Effector memory CD8-positive, alpha-beta T cell (primary cell): ENCODE results near the gene RUNDC1.

ENCODE experiments used
- ATAC-seq: fragments of 150-1000 bp; cut with Tn5 transposase; replicated peaks from 2 replicates; pipeline ENCODE4 v1.10.0; 2021; ENCODE audit warnings: mild to moderate bottlenecking, moderate library complexity
- DNase-seq, 3 experiments: peaks; one replicate each; pipeline ENCODE4 v3.0.0; 2021
- H3K27ac Mint-ChIP-seq, 2 donors: one replicate each; pipeline ENCODE4 v1.8.0; 2022; ENCODE audit warnings: mild to moderate bottlenecking in 2 of 2, mixed read lengths in 2 of 2, moderate library complexity in 2 of 2
- H3K27me3 Mint-ChIP-seq, 2 donors: one replicate each; pipeline ENCODE4 v1.8.0; 2022; ENCODE audit warnings: mixed read lengths in 2 of 2
- H3K36me3 Mint-ChIP-seq: one replicate; pipeline ENCODE4 v1.8.0; 2022; ENCODE audit warnings: mild to moderate bottlenecking, moderate library complexity, mixed read lengths; ENCODE audit not compliant: insufficient read depth
- H3K4me1 Mint-ChIP-seq, 2 donors: one replicate each; pipeline ENCODE4 v1.8.0; 2022; ENCODE audit warnings: low read depth in 2 of 2, mixed read lengths in 2 of 2
- H3K4me3 Mint-ChIP-seq, 2 donors: one replicate each; pipeline ENCODE4 v1.8.0; 2022; ENCODE audit warnings: mild to moderate bottlenecking in 2 of 2, mixed read lengths in 2 of 2, moderate library complexity in 2 of 2
- H3K9me3 Mint-ChIP-seq, 2 donors: one replicate each; pipeline ENCODE4 v1.8.0; 2022; ENCODE audit warnings: mixed read lengths in 2 of 2

The RUNDC1 gene

GRCh38 chr17:43027091-43028032, 47.0 kb downstream of the RUNDC1 start:
- ATAC-seq: no peak
- H3K4me3 Mint-ChIP-seq: no peak overlapping the region
- H3K4me1 Mint-ChIP-seq: peaks cover 12 to 13% of the 10 kb centered on the region in 2 donors
- no peaks in the 10 kb centered on the region for H3K27me3 Mint-ChIP-seq
- no peaks in the 10 kb centered on the region for H3K9me3 Mint-ChIP-seq
- DNase-seq: no peak
- H3K36me3 Mint-ChIP-seq: peaks cover 8% of the 10 kb centered on the region
- no peak overlapping the region for H3K27ac Mint-ChIP-seq

- no peak overlapping the region for H3K27ac Mint-ChIP-seq
- H3K9me3 Mint-ChIP-seq: no peaks in the 10 kb centered on the region
- H3K27me3 Mint-ChIP-seq: no peaks in the 10 kb centered on the region
- peaks cover 11 to 13% of the 10 kb centered on the region in 2 donors for H3K4me1 Mint-ChIP-seq
- no peak for ATAC-seq
- no peak overlapping the region for H3K4me3 Mint-ChIP-seq
- H3K36me3 Mint-ChIP-seq: peaks cover 8% of the 10 kb centered on the region
- no peak for DNase-seq
Observed at GRCh38 chr17:43028221-43028861, 48.0 kb downstream of the RUNDC1 start.

DNA sequence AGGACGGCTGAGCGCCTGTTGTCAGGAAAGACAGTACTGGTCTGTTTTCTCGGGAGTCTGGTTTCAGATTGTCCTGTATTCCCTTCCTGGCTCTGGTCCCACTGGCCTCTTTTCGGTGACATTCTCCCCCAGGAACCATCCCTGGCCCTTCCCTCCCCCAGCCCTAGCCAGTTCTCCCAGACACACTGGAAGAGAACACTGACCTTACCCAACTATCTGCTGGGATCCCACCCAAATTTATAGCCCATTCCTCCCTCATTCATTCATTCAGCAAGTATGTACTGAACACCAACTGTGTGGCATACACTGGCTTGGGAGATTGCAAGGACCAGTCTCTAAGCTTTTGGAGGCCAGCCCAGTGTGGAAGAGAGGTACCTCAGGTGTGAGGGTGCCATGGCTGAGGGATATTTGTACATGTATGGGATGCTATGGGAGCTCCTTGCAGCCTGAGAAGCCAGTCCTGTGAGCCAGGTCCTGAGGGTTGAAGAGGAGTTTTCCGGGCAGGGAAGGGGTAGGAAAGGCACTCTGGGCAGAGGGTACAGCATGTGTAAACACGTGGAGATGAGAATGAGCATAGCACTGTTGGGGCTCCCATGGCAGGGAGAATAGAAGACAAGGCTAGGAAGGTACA, 49.9 kb downstream of the RUNDC1 start:
- H3K27ac Mint-ChIP-seq: peak overlapping the region in 1 of 2 donors; percentile 6
- no peak overlapping the region for H3K4me3 Mint-ChIP-seq
- peaks cover 3 to 4% of the 10 kb centered on the region in 2 donors for H3K4me1 Mint-ChIP-seq
- DNase-seq (no peak), ATAC-seq (no peak)
- no peaks in the 10 kb centered on the region for H3K9me3 Mint-ChIP-seq
- no peaks in the 10 kb centered on the region for H3K27me3 Mint-ChIP-seq
- no peaks in the 10 kb centered on the region for H3K36me3 Mint-ChIP-seq

- no peak for ATAC-seq
- H3K36me3 Mint-ChIP-seq: no peaks in the 10 kb centered on the region
Observed at GRCh38 chr17:43031666-43032065, 51.3 kb downstream of the RUNDC1 start.

GRCh38 chr17:43033948-43034881, 53.9 kb downstream of the RUNDC1 start:
- H3K27ac Mint-ChIP-seq: no peak overlapping the region
- ATAC-seq (no peak), DNase-seq (no peak)
- peaks cover under 1% of the 10 kb centered on the region for H3K36me3 Mint-ChIP-seq
- H3K4me1 Mint-ChIP-seq: no peaks in the 10 kb centered on the region
- no peaks in the 10 kb centered on the region for H3K27me3 Mint-ChIP-seq
- no peak overlapping the region for H3K4me3 Mint-ChIP-seq
- no peaks in the 10 kb centered on the region for H3K9me3 Mint-ChIP-seq

More at GRCh38 chr17:43031666-43032065, 51.3 kb downstream of the RUNDC1 start:
- Mint-ChIP-seq H3K4me3 (no peak overlapping the region), H3K27me3 (no peaks in the 10 kb centered on the region), H3K9me3 (no peaks in the 10 kb centered on the region), H3K27ac (no peak overlapping the region), H3K4me1 (no peaks in the 10 kb centered on the region)
- no peak for DNase-seq

GRCh38 chr17:43034894-43035293, 54.5 kb downstream of the RUNDC1 start:
- H3K27me3 Mint-ChIP-seq: no peaks in the 10 kb centered on the region
- no peak for ATAC-seq
- DNase-seq: no peak
- H3K9me3 Mint-ChIP-seq: no peaks in the 10 kb centered on the region
- H3K4me1 Mint-ChIP-seq: no peaks in the 10 kb centered on the region
- no peak overlapping the region for H3K4me3 Mint-ChIP-seq
- H3K27ac Mint-ChIP-seq: no peak overlapping the region
- H3K36me3 Mint-ChIP-seq: peaks cover 4% of the 10 kb centered on the region

DNA sequence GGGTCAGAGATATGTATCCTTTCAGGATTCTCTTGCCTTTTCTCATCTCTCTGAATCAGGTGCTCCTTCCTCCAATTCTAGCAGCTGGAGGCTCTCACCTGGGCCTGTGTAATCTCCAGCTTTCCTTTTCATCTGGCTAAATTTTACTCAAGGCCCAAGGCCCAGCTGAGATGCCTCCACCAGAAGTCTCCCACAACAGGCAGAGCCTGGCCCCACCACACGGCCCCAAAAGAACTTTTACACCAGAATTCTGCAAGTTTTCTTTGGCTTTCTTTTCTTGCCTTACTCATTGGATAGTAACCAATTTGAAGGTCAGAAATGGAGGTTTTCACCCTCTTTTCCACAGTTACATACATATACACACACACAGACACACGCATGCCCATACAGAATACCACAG, 59.3 kb downstream of the RUNDC1 start:
- no peak for DNase-seq
- Mint-ChIP-seq H3K4me3 (no peak overlapping the region), H3K4me1 (no peaks in the 10 kb centered on the region), H3K9me3 (no peaks in the 10 kb centered on the region), H3K36me3 (peaks cover 4% of the 10 kb centered on the region), H3K27me3 (no peaks in the 10 kb centered on the region), H3K27ac (no peak overlapping the region)
- ATAC-seq: no peak

DNA sequence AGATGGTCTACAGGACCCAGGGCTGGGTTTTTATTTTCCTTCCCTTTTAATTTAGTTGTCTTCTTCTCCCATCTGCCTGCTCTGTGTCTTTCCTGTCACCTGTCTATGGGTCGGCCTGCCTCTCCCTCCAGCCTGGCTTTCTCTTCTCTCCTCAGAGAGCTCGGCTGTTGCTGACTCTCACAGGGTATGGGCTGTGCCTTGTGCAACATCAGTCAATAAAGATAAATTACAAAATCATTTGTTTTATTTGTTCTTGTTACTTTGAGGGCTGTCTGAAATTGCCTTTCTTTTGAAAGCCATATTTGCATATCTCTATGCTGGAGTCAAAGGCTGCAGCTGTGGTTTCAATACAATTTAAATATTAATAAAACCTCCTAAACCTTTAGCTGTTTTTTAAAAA, 60.3 kb downstream of the RUNDC1 start:
- Mint-ChIP-seq H3K27me3 (no peaks in the 10 kb centered on the region), H3K36me3 (peaks cover 4% of the 10 kb centered on the region), H3K4me3 (no peak overlapping the region), H3K9me3 (no peaks in the 10 kb centered on the region), H3K4me1 (no peaks in the 10 kb centered on the region), H3K27ac (peak overlapping the region in 1 of 2 donors; percentile 57)
- no peak for DNase-seq
- ATAC-seq: no peak

DNA sequence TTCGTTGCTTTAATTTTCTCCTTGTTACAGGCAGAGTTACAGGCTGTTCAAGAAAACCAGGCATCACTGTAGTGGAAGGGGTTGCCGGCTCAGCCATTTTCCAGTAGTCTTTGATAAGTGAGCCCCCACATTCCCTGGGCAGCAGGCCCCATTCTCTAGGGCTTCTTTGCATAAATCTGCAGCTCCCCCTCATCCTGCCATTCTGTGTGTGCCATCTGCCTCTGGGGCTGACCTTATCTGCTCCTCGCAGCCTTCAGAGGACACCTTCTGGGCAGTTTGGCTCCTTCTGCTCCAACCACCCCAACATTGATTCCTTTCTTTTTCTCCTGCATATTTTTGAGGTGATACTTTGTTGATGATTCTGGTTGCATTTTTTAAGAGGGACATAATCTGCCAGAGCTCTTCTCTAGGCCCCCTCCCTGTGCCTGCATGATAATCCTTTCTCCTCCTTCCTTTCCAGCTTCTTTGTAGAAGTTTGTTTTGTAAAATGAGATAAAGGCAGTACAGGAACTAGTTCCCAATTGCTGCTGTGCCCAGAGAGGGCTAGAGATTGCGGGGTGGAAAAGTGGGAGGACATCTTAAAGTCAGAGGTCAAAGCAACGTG, 61.8 kb downstream of the RUNDC1 start:
- H3K9me3 Mint-ChIP-seq: no peaks in the 10 kb centered on the region
- DNase-seq (no peak), ATAC-seq (no peak)
- H3K27ac Mint-ChIP-seq: no peak overlapping the region
- peaks cover 4% of the 10 kb centered on the region for H3K36me3 Mint-ChIP-seq
- H3K4me3 Mint-ChIP-seq: no peak overlapping the region
- no peaks in the 10 kb centered on the region for H3K27me3 Mint-ChIP-seq
- H3K4me1 Mint-ChIP-seq: no peaks in the 10 kb centered on the region
